Testis (tissue), 5 donors: ENCODE measurements around the gene LEPROT. TPM values are rescaled to one million over a fixed set of nuclear protein-coding genes. Genes with fewer than 3 reads are reported as not detected.

ENCODE experiments used
- DNase-seq: peaks from one replicate; pipeline ENCODE4 v3.0.0-alpha.2; 2019
- H3K27ac ChIP-seq, 2 donors: fragments of 200-600 bp; sonication (generic); one replicate each; pipeline ENCODE4 v1.5.1; 2019
- H3K27me3 ChIP-seq: fragments of 200-600 bp; sonication (generic); one replicate; pipeline ENCODE4 v1.5.1; 2019
- H3K36me3 ChIP-seq: fragments of 200-600 bp; sonication (generic); one replicate; pipeline ENCODE4 v1.5.1; 2017; ENCODE audit warnings: low read depth; ENCODE audit errors: missing control alignments
- H3K4me1 ChIP-seq: fragments of 200-600 bp; sonication (generic); one replicate; pipeline ENCODE4 v1.5.1; 2019
- H3K4me3 ChIP-seq, 2 donors: fragments of 200-600 bp; sonication (generic); one replicate each; pipeline ENCODE4 v1.5.1; 2017 to 2019
- H3K9me3 ChIP-seq: fragments of 200-600 bp; sonication (generic); one replicate; pipeline ENCODE4 v1.5.1; 2017
- CTCF ChIP-seq, 3 experiments: fragments of 450-650 bp in 2 of 3; fragments of 200-600 bp in 1 of 3; sonication (generic) in 1 of 3; IDR thresholded peaks; one replicate each; pipeline ENCODE4 v1.5.1; 2016 to 2019; ENCODE audit warnings: antibody characterized with exemption in 3 of 3, mild to moderate bottlenecking in 2 of 3, moderate library complexity in 1 of 3
- POLR2A ChIP-seq: fragments of 450-650 bp; IDR thresholded peaks from one replicate; pipeline ENCODE4 v1.6.1; 2017; ENCODE audit warnings: antibody characterized with exemption, mild to moderate bottlenecking, moderate library complexity
- WGBS, 2 donors: methylation state at CpG; one replicate each; pipeline ENCODE4 v1.1.5; 2018; 5-methylcytosine and 5-hydroxymethylcytosine counted together
- intact Hi-C: fragments of 100-400 bp; cut with DNase I; formaldehyde crosslinking; loops from one replicate; pipeline ENCODE4 v1.15.1; 2023; ENCODE audit warnings: low total_unique reads
- long read RNA-seq, 2 donors: transcript quantifications; one replicate each; lab custom pipeline, GENCODE V29; 2026
- polyA plus RNA-seq: library from polyadenylated mRNA; stranded (reverse); fragments of 350-450 nt; fragmentation: Illumina TruSeq; extraction: RNeasy Lipid Tissue Mini Kit (QIAGEN cat#74804); gene quantifications from one replicate; pipeline ENCODE4 v1.2.3, GENCODE V29; 2014; ENCODE audit warnings: low read depth, low replicate concordance; ENCODE audit not compliant: insufficient read depth
- total RNA-seq, 2 donors: library from RNA; depleted of rRNA; stranded (reverse); fragments of >200 nt; gene quantifications; one replicate each; pipeline ENCODE4 v1.2.3, GENCODE V29; 2016

LEPROT gene, protein sequence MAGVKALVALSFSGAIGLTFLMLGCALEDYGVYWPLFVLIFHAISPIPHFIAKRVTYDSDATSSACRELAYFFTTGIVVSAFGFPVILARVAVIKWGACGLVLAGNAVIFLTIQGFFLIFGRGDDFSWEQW
- total RNA-seq (10 to 100 TPM; 55.0 to 58.0 TPM), polyA plus RNA-seq (38.0 TPM)
- long read RNA-seq, donor 1, full-length matches to known transcripts, result 64 of 205 reads
- long read RNA-seq, donor 1, partial matches to known transcripts, result 141 of 205 reads
- long read RNA-seq, donor 1, other reads (novel, unspliced or antisense), result 0 of 205 reads
- long read RNA-seq, donor 2, full-length matches to known transcripts, result 38 of 43 reads
- long read RNA-seq, donor 2, partial matches to known transcripts, result 5 of 43 reads
- long read RNA-seq, donor 2, other reads (novel, unspliced or antisense), result 0 of 43 reads

GRCh38 chr1:65420590-65421350, at the start of gene LEPROT, which contains the start of gene LEPR:
LEPROT (plus strand) TSS chr1:65420668; CDS start chr1:65420725, 57 bp downstream.
LEPR (plus strand) TSS chr1:65420668; CDS start chr1:65565566, 144,898 bp downstream.
- H3K36me3 ChIP-seq, result no peaks in the 10 kb centered on the region
- no peaks in the 10 kb centered on the region for H3K27me3 ChIP-seq
- peak within 1 kb of the TSS; percentile 67 to 94 for H3K4me3 ChIP-seq
- no peak for DNase-seq
- intact Hi-C loops, result no loop called here
- peaks cover 25% of the 10 kb centered on the region for H3K4me1 ChIP-seq
- WGBS, 2 donors, result 0% methylated on average over 19 to 53 of the region's 60 CpGs
- no peak for TF ChIP-seq CTCF (IDR thresholded peaks at IDR 0.05)
- TF ChIP-seq POLR2A, result no peak
- H3K27ac ChIP-seq, result peak within 1 kb of the TSS; percentile 94 to 98
- no peaks in the 10 kb centered on the region for H3K9me3 ChIP-seq

GRCh38 chr1:65371544-65371943, 48.9 kb upstream of the LEPROT start:
- no peaks in the 10 kb centered on the region for H3K36me3 ChIP-seq
- intact Hi-C loops, result no loop called here
- no peak overlapping the region for H3K27ac ChIP-seq
- H3K4me3 ChIP-seq, result no peak overlapping the region
- H3K9me3 ChIP-seq, result no peaks in the 10 kb centered on the region
- H3K4me1 ChIP-seq, result no peaks in the 10 kb centered on the region
- H3K27me3 ChIP-seq, result no peaks in the 10 kb centered on the region
- DNase-seq, result no peak
- 89 to 97% methylated on average over 3 of the region's 3 CpGs for WGBS, 2 donors
- TF ChIP-seq CTCF (IDR thresholded peaks at IDR 0.05), result no peak
- no peak for TF ChIP-seq POLR2A

- 78 to 87% methylated on average over 1 of the region's 1 CpG for WGBS, 2 donors
- TF ChIP-seq CTCF (IDR thresholded peaks at IDR 0.05), result no peak
- TF ChIP-seq POLR2A, result no peak
- H3K9me3 ChIP-seq, result no peaks in the 10 kb centered on the region
- intact Hi-C loops, result no loop called here
- no peaks in the 10 kb centered on the region for H3K4me1 ChIP-seq
- DNase-seq, result no peak
- no peaks in the 10 kb centered on the region for H3K27me3 ChIP-seq
- H3K4me3 ChIP-seq, result no peak overlapping the region
- no peak overlapping the region for H3K27ac ChIP-seq
- H3K36me3 ChIP-seq, result no peaks in the 10 kb centered on the region
Observed at GRCh38 chr1:65372557-65372956, 47.9 kb upstream of the LEPROT start.

DNA sequence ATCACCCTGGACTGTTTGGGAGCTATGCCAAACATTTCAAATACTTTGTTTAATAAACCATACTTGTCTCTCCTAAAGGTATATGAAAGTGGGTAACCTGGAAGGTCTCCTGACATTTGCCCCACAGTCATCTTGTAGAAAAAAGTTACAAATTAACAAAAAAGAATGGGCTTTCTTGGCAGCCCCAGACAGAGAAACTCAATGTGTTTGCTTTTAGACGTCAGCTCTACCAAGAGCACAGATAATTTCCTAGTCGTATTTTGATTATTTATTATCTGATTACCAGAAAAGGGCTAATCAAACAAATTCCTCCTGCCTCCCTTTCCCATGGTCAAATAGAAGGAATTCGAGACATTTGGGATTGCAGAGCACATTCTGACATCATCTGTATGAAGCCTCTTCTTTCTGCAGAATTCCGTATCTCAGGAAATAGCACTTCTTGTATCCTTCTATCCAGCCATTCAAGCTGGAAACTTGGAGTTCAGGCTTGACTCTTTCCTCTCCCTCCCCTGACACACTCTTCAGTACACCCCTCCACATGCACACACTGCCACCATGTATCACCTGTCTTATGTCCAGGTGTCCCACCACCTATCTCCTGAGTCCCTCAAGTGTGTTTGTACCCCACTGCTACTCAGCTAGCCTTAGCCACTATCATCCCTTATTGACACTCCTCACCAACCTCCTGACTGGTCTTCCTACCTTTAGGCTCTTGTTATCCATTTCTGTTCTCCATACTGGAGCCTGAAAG, 42.8 kb upstream of the LEPROT start:
- 47 to 61% methylated on average over 4 of the region's 4 CpGs for WGBS, 2 donors
- Histone ChIP-seq H3K36me3 (no peaks in the 10 kb centered on the region), H3K27ac (no peak overlapping the region), H3K4me3 (no peak overlapping the region), H3K4me1 (no peaks in the 10 kb centered on the region), H3K27me3 (no peaks in the 10 kb centered on the region), H3K9me3 (no peaks in the 10 kb centered on the region)
- DNase-seq, result no peak
- TF ChIP-seq CTCF (IDR thresholded peaks at IDR 0.05) (no peak), POLR2A (no peak)
- intact Hi-C loops, result no loop called here
